HG03342 (cell line): Measurements from ENCODE around the gene ELP4.
A peak's percentile ranks its signal among the peaks of the same experiment; 100 is the strongest.
"Not testable (repeated sequence)": the region's sequence is repeated elsewhere in the genome, so short reads cannot be mapped to it uniquely, and the experiment has no call there.

Experiments
- ATAC-seq: cut with Tn5 transposase; IDR thresholded peaks from one replicate; pipeline ENCODE4 v1.9.1; 2021; ENCODE audit warnings: mild to moderate bottlenecking, moderate library complexity; ENCODE audit not compliant: unreplicated experiment

ELP4 gene

GRCh38 chr11:31542862-31543261, 33.3 kb downstream of the ELP4 start:
- no peak for ATAC-seq

GRCh38 chr11:31555938-31556337, 46.4 kb downstream of the ELP4 start:
- no peak for ATAC-seq

GRCh38 chr11:31558001-31558400, 48.4 kb downstream of the ELP4 start:
- no peak for ATAC-seq

- ATAC-seq = no peak
Measured at GRCh38 chr11:31560842-31561476, 51.4 kb downstream of the ELP4 start.

- ATAC-seq = not testable (repeated sequence)
Measured at GRCh38 chr11:31564517-31564916, 55.0 kb downstream of the ELP4 start.

GRCh38 chr11:31574133-31574532, 64.6 kb downstream of the ELP4 start:
- ATAC-seq = not testable (repeated sequence)

GRCh38 chr11:31575764-31576163, 66.2 kb downstream of the ELP4 start:
- not testable (repeated sequence) for ATAC-seq

GRCh38 chr11:31579412-31579811, 69.8 kb downstream of the ELP4 start:
- ATAC-seq = not testable (repeated sequence)

- no peak for ATAC-seq
Measured at GRCh38 chr11:31582697-31583096, 73.1 kb downstream of the ELP4 start.

GRCh38 chr11:31598454-31598853, 88.9 kb downstream of the ELP4 start:
- no peak for ATAC-seq

GRCh38 chr11:31601635-31602282, 92.2 kb downstream of the ELP4 start:
- no peak for ATAC-seq

- ATAC-seq = no peak
Measured at GRCh38 chr11:31606893-31607292, 97.3 kb downstream of the ELP4 start.

GRCh38 chr11:31607914-31608313, 98.3 kb downstream of the ELP4 start:
- no peak for ATAC-seq

GRCh38 chr11:31608995-31609394, 99.4 kb downstream of the ELP4 start:
- ATAC-seq = no peak

GRCh38 chr11:31610544-31610943, 101.0 kb downstream of the ELP4 start:
- no peak for ATAC-seq

GRCh38 chr11:31617246-31617645, 107.7 kb downstream of the ELP4 start:
- no peak for ATAC-seq

GRCh38 chr11:31619980-31620379, 110.4 kb downstream of the ELP4 start:
- ATAC-seq = peak; percentile 78

- no peak for ATAC-seq
Measured at GRCh38 chr11:31620434-31620833, 110.9 kb downstream of the ELP4 start.

- no peak for ATAC-seq
Measured at GRCh38 chr11:31625868-31626267, 116.3 kb downstream of the ELP4 start.

GRCh38 chr11:31628111-31628510, 118.5 kb downstream of the ELP4 start:
- ATAC-seq = no peak

- no peak for ATAC-seq
Measured at GRCh38 chr11:31636983-31637382, 127.4 kb downstream of the ELP4 start.

- no peak for ATAC-seq
Measured at GRCh38 chr11:31640611-31641010, 131.0 kb downstream of the ELP4 start.
